C4-2B (cell line): ENCODE measurements around the gene PTPRN2.

Source experiments
- ZFX ChIP-seq: fragments of 450-650 bp; IDR thresholded peaks from 2 replicates; pipeline ENCODE4 v1.6.1; 2017
- TF ChIP-seq, protein P1 (sequence below): fragments of 450-650 bp; conservative IDR thresholded peaks from 2 replicates; pipeline ENCODE4 v1.5.1; 2017; ENCODE audit warnings: mild to moderate bottlenecking

DNA sequence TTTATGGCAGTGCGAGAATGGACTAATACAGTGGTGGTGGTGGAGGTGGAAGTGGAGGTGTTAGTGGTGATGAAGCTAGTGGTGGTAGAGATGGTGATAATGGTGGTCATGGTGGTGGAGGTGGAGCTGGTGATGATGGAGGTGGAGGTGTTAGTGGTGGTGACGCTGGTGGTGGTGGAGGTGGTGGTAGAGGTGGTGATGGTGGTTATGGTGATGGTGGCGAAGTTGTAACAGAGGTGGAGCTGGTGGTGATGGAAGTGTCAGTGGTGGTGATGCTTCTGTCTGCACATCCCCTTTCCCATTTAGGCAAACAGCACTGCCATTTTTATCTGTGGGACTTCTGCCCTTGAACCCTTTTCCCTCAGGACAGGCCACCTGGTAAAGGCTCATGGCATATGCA is 7.4 kb upstream of the PTPRN2 start:
- TF ChIP-seq, protein P1, sequence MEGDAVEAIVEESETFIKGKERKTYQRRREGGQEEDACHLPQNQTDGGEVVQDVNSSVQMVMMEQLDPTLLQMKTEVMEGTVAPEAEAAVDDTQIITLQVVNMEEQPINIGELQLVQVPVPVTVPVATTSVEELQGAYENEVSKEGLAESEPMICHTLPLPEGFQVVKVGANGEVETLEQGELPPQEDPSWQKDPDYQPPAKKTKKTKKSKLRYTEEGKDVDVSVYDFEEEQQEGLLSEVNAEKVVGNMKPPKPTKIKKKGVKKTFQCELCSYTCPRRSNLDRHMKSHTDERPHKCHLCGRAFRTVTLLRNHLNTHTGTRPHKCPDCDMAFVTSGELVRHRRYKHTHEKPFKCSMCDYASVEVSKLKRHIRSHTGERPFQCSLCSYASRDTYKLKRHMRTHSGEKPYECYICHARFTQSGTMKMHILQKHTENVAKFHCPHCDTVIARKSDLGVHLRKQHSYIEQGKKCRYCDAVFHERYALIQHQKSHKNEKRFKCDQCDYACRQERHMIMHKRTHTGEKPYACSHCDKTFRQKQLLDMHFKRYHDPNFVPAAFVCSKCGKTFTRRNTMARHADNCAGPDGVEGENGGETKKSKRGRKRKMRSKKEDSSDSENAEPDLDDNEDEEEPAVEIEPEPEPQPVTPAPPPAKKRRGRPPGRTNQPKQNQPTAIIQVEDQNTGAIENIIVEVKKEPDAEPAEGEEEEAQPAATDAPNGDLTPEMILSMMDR: no peak
- TF ChIP-seq ZFX: no peak
